Activated naive CD8-positive, alpha-beta T cell treated with anti-CD3 and anti-CD28 coated beads, Interleukin-2, amount 50 U/mL, for 24 hours (primary cell): ENCODE measurements around the gene BDKRB2.

Experiments
- ATAC-seq: fragments of 150-1000 bp; cut with Tn5 transposase; one replicate; pipeline ENCODE4 v1.10.0; 2021
- DNase-seq: peaks from one replicate; pipeline ENCODE4 v3.0.0; 2021
- H3K27ac Mint-ChIP-seq: one replicate; pipeline ENCODE4 v1.8.0; 2021; ENCODE audit warnings: mild to moderate bottlenecking, mixed read lengths
- H3K27me3 Mint-ChIP-seq: one replicate; pipeline ENCODE4 v1.8.0; 2021; ENCODE audit warnings: mixed read lengths
- H3K36me3 Mint-ChIP-seq: one replicate; pipeline ENCODE4 v1.8.0; 2021; ENCODE audit warnings: low read depth, mixed read lengths
- H3K4me1 Mint-ChIP-seq: one replicate; pipeline ENCODE4 v1.8.0; 2021; ENCODE audit warnings: mixed read lengths
- H3K4me3 Mint-ChIP-seq: one replicate; pipeline ENCODE4 v1.8.0; 2021; ENCODE audit warnings: mild to moderate bottlenecking, moderate library complexity, mixed read lengths
- H3K9me3 Mint-ChIP-seq: one replicate; pipeline ENCODE4 v1.8.0; 2021; ENCODE audit warnings: mixed read lengths

The BDKRB2 gene

GRCh38 chr14:96268431-96269358 lies 64.1 kb downstream of the BDKRB2 start:
- H3K4me3 Mint-ChIP-seq: no peak overlapping the region
- H3K27me3 Mint-ChIP-seq: peaks cover 2% of the 10 kb centered on the region

GRCh38 chr14:96269359-96269710 lies 64.7 kb downstream of the BDKRB2 start:
- Mint-ChIP-seq H3K4me1 (no peaks in the 10 kb centered on the region), H3K27me3 (peaks cover 2% of the 10 kb centered on the region), H3K9me3 (no peaks in the 10 kb centered on the region), H3K36me3 (no peaks in the 10 kb centered on the region), H3K4me3 (no peak overlapping the region), H3K27ac (no peak overlapping the region)
- ATAC-seq (no peak), DNase-seq (no peak)

More at GRCh38 chr14:96268431-96269358, 64.1 kb downstream of the BDKRB2 start:
- no peaks in the 10 kb centered on the region for H3K36me3 Mint-ChIP-seq
- no peak overlapping the region for H3K27ac Mint-ChIP-seq
- no peak for ATAC-seq
- H3K9me3 Mint-ChIP-seq: no peaks in the 10 kb centered on the region
- H3K4me1 Mint-ChIP-seq: no peaks in the 10 kb centered on the region
- DNase-seq: no peak

GRCh38 chr14:96270565-96271420 lies 66.2 kb downstream of the BDKRB2 start:
- Mint-ChIP-seq H3K27ac (no peak overlapping the region), H3K9me3 (no peaks in the 10 kb centered on the region), H3K36me3 (no peaks in the 10 kb centered on the region), H3K4me3 (no peak overlapping the region), H3K27me3 (peaks cover 2% of the 10 kb centered on the region), H3K4me1 (no peaks in the 10 kb centered on the region)
- no peak for ATAC-seq
- DNase-seq: no peak

GRCh38 chr14:96271421-96271762 lies 66.8 kb downstream of the BDKRB2 start:
- no peak overlapping the region for H3K27ac Mint-ChIP-seq

GRCh38 chr14:96272777-96273473 lies 68.3 kb downstream of the BDKRB2 start:
- Mint-ChIP-seq H3K4me3 (no peak overlapping the region), H3K36me3 (no peaks in the 10 kb centered on the region), H3K9me3 (peaks cover 4% of the 10 kb centered on the region), H3K4me1 (no peaks in the 10 kb centered on the region), H3K27me3 (no peaks in the 10 kb centered on the region), H3K27ac (no peak overlapping the region)
- ATAC-seq: no peak
- DNase-seq: no peak

More at GRCh38 chr14:96271421-96271762, 66.8 kb downstream of the BDKRB2 start:
- ATAC-seq: no peak
- Mint-ChIP-seq H3K36me3 (no peaks in the 10 kb centered on the region), H3K4me3 (no peak overlapping the region), H3K27me3 (peaks cover 1% of the 10 kb centered on the region), H3K4me1 (no peaks in the 10 kb centered on the region), H3K9me3 (no peaks in the 10 kb centered on the region)
- no peak for DNase-seq

GRCh38 chr14:96273629-96274028 lies 69.0 kb downstream of the BDKRB2 start:
- Mint-ChIP-seq H3K4me1 (no peaks in the 10 kb centered on the region), H3K9me3 (peaks cover 8% of the 10 kb centered on the region), H3K4me3 (no peak overlapping the region), H3K36me3 (no peaks in the 10 kb centered on the region), H3K27me3 (no peaks in the 10 kb centered on the region), H3K27ac (no peak overlapping the region)
- DNase-seq (no peak), ATAC-seq (no peak)

GRCh38 chr14:96274122-96274521 lies 69.5 kb downstream of the BDKRB2 start:
- no peaks in the 10 kb centered on the region for H3K27me3 Mint-ChIP-seq
- H3K4me1 Mint-ChIP-seq: no peaks in the 10 kb centered on the region
- H3K27ac Mint-ChIP-seq: no peak overlapping the region
- DNase-seq (no peak), ATAC-seq (no peak)
- peaks cover 10% of the 10 kb centered on the region for H3K9me3 Mint-ChIP-seq
- H3K36me3 Mint-ChIP-seq: no peaks in the 10 kb centered on the region
- no peak overlapping the region for H3K4me3 Mint-ChIP-seq

GRCh38 chr14:96274543-96274942 lies 69.9 kb downstream of the BDKRB2 start:
- Mint-ChIP-seq H3K36me3 (no peaks in the 10 kb centered on the region), H3K27ac (no peak overlapping the region), H3K9me3 (peaks cover 10% of the 10 kb centered on the region), H3K4me3 (no peak overlapping the region), H3K4me1 (no peaks in the 10 kb centered on the region), H3K27me3 (no peaks in the 10 kb centered on the region)
- DNase-seq (no peak), ATAC-seq (no peak)

GRCh38 chr14:96275177-96276112 lies 70.8 kb downstream of the BDKRB2 start:
- no peak overlapping the region for H3K27ac Mint-ChIP-seq
- no peak overlapping the region for H3K4me3 Mint-ChIP-seq
- peak; percentile 80 for DNase-seq
- ATAC-seq: no peak
- no peaks in the 10 kb centered on the region for H3K27me3 Mint-ChIP-seq
- no peaks in the 10 kb centered on the region for H3K4me1 Mint-ChIP-seq
- H3K36me3 Mint-ChIP-seq: no peaks in the 10 kb centered on the region
- peaks cover 10% of the 10 kb centered on the region for H3K9me3 Mint-ChIP-seq

GRCh38 chr14:96277890-96278289 lies 73.3 kb downstream of the BDKRB2 start:
- no peak for ATAC-seq
- Mint-ChIP-seq H3K4me3 (no peak overlapping the region), H3K27me3 (no peaks in the 10 kb centered on the region)

GRCh38 chr14:96279564-96279963 lies 74.9 kb downstream of the BDKRB2 start:
- Mint-ChIP-seq H3K36me3 (peaks cover 2% of the 10 kb centered on the region), H3K4me3 (no peak overlapping the region), H3K27ac (no peak overlapping the region), H3K27me3 (no peaks in the 10 kb centered on the region), H3K4me1 (no peaks in the 10 kb centered on the region), H3K9me3 (peaks cover 10% of the 10 kb centered on the region)
- ATAC-seq (no peak), DNase-seq (no peak)

More at GRCh38 chr14:96277890-96278289, 73.3 kb downstream of the BDKRB2 start:
- no peaks in the 10 kb centered on the region for H3K36me3 Mint-ChIP-seq
- H3K4me1 Mint-ChIP-seq: no peaks in the 10 kb centered on the region
- H3K9me3 Mint-ChIP-seq: peaks cover 10% of the 10 kb centered on the region
- no peak for DNase-seq
- no peak overlapping the region for H3K27ac Mint-ChIP-seq

- Mint-ChIP-seq H3K9me3 (peaks cover 10% of the 10 kb centered on the region), H3K4me3 (no peak overlapping the region), H3K36me3 (peaks cover 2% of the 10 kb centered on the region), H3K4me1 (no peaks in the 10 kb centered on the region), H3K27ac (no peak overlapping the region), H3K27me3 (no peaks in the 10 kb centered on the region)
- DNase-seq (no peak), ATAC-seq (no peak)
Measured at GRCh38 chr14:96280104-96280503, 75.5 kb downstream of the BDKRB2 start.

GRCh38 chr14:96281486-96281885 lies 76.8 kb downstream of the BDKRB2 start:
- no peak for DNase-seq
- H3K4me3 Mint-ChIP-seq: no peak overlapping the region
- H3K27ac Mint-ChIP-seq: no peak overlapping the region
- peaks cover 10% of the 10 kb centered on the region for H3K9me3 Mint-ChIP-seq
- ATAC-seq: no peak
- H3K36me3 Mint-ChIP-seq: peaks cover 7% of the 10 kb centered on the region
- H3K4me1 Mint-ChIP-seq: no peaks in the 10 kb centered on the region
- H3K27me3 Mint-ChIP-seq: no peaks in the 10 kb centered on the region

- Mint-ChIP-seq H3K27ac (no peak overlapping the region), H3K27me3 (no peaks in the 10 kb centered on the region), H3K36me3 (peaks cover 16% of the 10 kb centered on the region), H3K9me3 (no peaks in the 10 kb centered on the region), H3K4me3 (no peak overlapping the region), H3K4me1 (no peaks in the 10 kb centered on the region)
- DNase-seq (no peak), ATAC-seq (no peak)
Measured at GRCh38 chr14:96284008-96284407, 79.4 kb downstream of the BDKRB2 start.
